ENCODE data around the gene SLC29A3.

Gene SLC29A3

GRCh38 chr10:71325267-71325666 is 6.2 kb downstream of the SLC29A3 start:
- no peak for DNase-seq

DNA sequence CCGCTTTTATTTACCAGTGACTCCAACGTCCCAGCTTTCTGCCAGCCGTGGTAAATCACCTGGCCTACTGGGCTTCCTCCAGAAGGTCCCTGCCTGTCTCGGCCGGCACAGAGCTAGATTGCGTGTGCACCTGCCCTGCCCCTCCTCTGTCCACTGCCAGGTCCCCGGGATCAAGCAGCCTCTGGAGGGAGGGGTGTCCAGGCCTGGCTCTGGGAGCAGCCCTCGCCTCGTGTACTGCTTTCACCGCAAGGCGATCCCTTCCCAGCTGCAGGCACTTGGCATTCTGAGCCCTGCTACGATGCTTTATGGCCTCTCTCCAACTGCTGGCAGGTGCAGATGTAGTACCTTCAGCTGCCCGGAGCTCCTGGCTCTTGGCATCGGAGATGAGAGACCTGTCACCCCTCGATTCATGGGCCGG is 7.4 kb downstream of the SLC29A3 start:
- no peak for DNase-seq

GRCh38 chr10:71330789-71331404 is 11.8 kb downstream of the SLC29A3 start:
- DNase-seq: no peak

- no peak for DNase-seq
These were observed 12.7 kb downstream of the SLC29A3 start for GRCh38 chr10:71331736-71332135.

DNA sequence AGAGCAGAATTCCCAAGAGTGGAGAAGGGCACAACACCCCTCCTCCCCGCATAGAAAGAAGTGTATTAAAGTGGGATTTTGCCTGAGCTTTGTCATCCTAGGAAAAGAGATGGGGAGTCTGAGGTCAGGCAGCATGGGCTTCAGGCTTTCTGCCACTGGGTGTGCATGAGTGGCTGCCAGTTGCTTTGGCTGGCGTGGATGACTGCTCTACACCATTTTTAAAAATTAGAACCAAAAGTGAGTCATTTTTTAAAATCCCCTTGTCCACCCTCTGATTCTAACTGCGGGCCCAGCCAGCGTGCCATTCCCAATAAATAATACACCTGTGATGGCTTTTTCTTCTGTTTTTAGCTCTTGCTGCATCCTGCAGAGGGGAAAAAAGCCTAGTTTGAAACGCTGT is 13.4 kb downstream of the SLC29A3 start:
- DNase-seq: no peak

- DNase-seq: no peak
These were observed 14.2 kb downstream of the SLC29A3 start for GRCh38 chr10:71333129-71333887.

DNA sequence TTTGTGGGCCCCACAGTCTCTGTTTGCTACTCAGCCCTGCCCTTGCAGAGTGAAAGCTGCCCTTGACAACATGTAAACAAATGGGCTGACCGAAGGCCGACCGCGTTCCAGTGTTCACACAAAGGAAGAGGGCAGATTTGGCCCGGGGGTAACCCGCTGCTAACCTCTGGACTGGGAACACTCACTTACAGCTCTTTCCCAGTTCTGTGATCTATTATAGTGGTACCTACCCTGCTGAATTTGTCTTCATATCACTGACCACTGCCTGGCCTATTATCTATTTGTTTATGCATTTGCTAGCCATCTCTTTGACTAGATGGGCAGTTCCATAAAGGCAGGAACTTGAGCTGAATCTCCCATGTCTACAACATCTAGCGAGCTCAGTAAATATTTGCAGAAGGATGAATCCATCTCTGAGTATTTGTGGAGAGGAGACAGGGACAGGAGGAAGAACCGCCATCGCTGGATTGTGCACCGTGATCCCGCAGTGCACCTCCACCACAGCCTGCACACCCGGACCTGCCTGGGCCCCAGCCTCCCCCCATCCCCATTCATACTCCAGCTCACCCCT is 15.2 kb downstream of the SLC29A3 start:
- DNase-seq: no peak

- DNase-seq: no peak
These were observed 16.2 kb downstream of the SLC29A3 start for GRCh38 chr10:71335173-71335708.

GRCh38 chr10:71336632-71337031 is 17.6 kb downstream of the SLC29A3 start:
- no peak for DNase-seq

DNA sequence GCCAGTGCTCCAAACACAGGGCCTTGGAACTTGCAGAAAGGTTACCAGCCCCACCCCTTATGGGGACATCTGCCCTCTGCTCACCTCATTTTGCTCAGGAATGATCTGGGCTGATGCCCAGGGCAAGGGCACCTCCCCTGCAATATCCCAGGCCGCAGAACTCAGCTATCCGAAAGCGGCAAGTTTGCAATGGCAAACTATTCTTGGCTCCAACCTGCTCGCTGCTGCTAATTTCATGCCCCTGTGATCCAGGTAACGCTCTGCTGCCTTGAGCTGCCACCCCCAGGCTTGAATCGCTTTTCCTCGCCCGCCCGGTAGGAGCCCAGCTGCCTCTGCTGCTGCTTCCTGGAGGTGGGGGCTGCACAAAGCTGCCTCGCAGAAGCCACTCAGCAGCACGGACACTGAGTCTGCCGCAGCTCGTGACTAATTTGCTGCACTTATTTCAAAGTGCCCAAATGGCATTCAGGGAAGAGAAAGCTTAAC is 18.2 kb downstream of the SLC29A3 start:
- no peak for DNase-seq

GRCh38 chr10:71338728-71339495 is 19.9 kb downstream of the SLC29A3 start:
- no peak for DNase-seq

- peak; percentile 10 for DNase-seq
These were observed 20.9 kb downstream of the SLC29A3 start for GRCh38 chr10:71339796-71340589.

DNA sequence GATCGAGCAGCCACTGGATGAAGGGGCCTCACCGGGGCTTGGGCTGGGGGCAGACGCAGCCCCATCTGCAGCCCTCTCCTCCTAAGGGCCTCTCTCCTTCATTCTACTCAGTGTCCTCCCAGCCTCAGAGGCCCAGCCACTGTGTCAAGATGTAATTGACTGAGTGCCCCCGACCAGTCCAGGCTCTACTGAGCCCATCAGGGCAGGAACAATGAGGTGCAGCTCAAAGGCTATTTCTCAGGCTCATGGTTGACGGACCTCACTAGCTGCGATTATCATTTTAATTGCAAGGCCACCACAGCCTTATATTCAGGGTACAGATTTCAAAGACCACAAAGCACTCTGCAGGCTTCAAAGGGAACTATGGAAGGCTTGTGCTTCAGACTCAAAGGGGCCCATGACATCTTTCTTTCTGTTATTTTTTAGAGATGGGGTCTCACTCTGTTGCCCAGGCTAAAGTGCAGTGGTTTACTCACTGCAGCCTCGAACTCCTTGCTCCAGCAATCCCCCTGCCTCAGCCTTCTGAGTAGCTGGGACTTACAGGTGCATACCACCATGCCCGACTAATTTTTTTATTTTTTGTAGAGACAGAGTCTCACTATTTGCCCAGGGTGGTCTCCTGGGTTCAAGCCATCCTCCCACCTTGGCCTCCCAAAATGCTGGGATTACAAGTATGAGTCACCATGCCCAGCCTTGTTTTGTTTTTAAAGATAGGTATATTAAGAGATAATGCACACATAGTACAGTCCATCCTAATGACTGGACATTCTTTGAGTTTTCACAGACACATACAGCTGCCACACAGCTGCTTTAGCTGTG is 23.7 kb downstream of the SLC29A3 start:
- no peak for DNase-seq

DNA sequence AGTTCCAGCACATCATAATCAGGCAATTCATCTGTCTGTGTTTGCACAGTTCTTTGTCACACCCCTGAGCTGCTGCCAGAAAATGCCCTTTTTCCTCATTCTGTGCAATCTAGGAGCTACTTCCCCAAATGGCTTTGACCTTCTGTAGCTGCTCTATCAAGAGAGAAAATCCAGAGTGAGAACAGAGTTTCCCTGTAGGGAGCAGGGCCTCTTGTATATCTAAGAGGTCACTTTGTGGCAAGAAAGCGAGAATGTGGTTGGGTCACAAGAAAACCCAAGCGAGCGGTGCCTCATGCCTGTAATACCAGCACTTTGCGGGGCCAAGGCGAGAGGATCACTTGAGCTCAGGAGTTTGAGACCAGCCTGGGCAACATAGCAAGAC is 24.3 kb downstream of the SLC29A3 start:
- DNase-seq: no peak

DNA sequence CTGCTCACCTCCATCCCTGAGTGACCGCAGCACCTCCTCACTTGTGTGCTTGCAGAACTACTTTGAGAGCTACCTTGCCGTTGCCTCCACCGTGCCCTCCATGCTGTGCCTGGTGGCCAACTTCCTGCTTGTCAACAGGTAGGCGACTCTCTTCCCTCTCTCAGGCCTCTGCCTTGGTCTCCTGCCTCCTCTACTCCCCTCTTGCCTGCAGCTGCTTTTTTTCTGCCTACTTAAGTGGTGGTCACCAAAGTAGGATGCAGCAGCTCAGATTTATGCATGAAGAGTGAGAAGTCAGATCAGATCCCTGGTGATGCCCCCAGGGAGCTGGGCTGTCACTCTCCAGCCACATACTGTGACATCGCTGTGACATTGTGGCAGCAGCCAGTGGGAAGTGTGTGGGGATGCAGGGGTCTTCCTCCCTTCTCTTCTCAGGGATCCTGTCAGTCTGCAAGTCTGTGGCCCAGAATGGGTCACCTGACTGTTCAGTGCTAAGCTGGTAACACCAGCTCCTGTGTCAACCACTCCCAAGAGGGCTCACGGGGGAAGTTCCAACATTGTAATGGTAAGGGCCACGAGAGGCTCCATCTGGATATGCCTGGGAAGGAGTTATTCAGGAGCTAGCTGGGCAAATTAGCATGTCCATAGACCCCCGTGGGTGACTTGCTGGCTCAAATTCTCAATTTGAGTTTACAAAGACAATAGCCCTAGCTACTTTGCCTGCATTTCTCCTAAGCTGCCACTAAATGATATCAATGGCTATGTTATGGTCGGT is 25.3 kb downstream of the SLC29A3 start:
- no peak for DNase-seq

GRCh38 chr10:71344993-71345480 is 26.0 kb downstream of the SLC29A3 start:
- DNase-seq: no peak

GRCh38 chr10:71345694-71346093 is 26.6 kb downstream of the SLC29A3 start:
- no peak for DNase-seq

- DNase-seq: no peak
These were observed 27.7 kb downstream of the SLC29A3 start for GRCh38 chr10:71346731-71347130.

- DNase-seq: no peak
These were observed 28.7 kb downstream of the SLC29A3 start for GRCh38 chr10:71347587-71348395.
